K562 (cell line): ENCODE data around the gene TLN1. TPM values are rescaled to one million over a fixed set of nuclear protein-coding genes. Genes with fewer than 3 reads are reported as not detected.

Experiments
- ATAC-seq: fragments of 200-7000 bp; cut with Tn5 transposase; 3 replicates; pipeline ENCODE4 v1.9.1; 2020; ENCODE audit warnings: moderate library complexity
- BruUV-seq: library from RNA; stranded (reverse); fragments of 400-500 nt; replicated peaks from 2 replicates; lab custom pipeline; 2021; lab: Mats Ljungman, UMichigan
- CTCF ChIA-PET: fragments of 300-600 bp; formaldehyde crosslinking; extraction: SDS; loops from one replicate; lab custom pipeline; 2021; ENCODE audit warnings: low intra/inter-chr PET ratio; lab: Yijun Ruan, JAX
- POLR2A ChIA-PET: fragments of 300-600, 350-650 bp; sonication (Branson Sonifier 250); formaldehyde crosslinking; extraction: SDS; loops from one replicate; lab custom pipeline; 2021; ENCODE audit warnings: antibody characterized with exemption, inconsistent platforms; lab: Yijun Ruan, JAX
- DNase-seq, 4 experiments: peaks; one replicate each; pipeline versions ENCODE4 v3.0.0 to v3.0.0-alpha.2; 2011 to 2018; ENCODE audit warnings: low spot score in 3 of 4, mixed read lengths in 3 of 4; ENCODE audit errors: extremely low read depth in 1 of 4
- FAIRE-seq: peaks from 2 replicates; lab custom pipeline; 2011; peaks lifted over from hg19 to GRCh38; lab: Jason Lieb, UNC
- H2AFZ ChIP-seq: 2 replicates; pipeline ENCODE4 v1.6.0; 2011; ENCODE audit warnings: low read depth, low read length, control low read depth, inconsistent platforms
- H3K27ac ChIP-seq: fragments of 200-600 bp; 3 replicates; pipeline ENCODE4 v1.8.0; 2011; ENCODE audit warnings: low read depth, mild to moderate bottlenecking, control low read depth, inconsistent platforms, low read length, moderate library complexity, mixed read lengths; ENCODE audit errors: extremely low read depth
- H3K27me3 ChIP-seq, 2 experiments: fragments of 300-600 bp in 1 of 2; 2 replicates in 1 of 2; 3 replicates in 1 of 2; pipeline versions ENCODE4 v1.6.0 to v1.8.0; 2011; ENCODE audit warnings: inconsistent platforms in 2 of 2, low read length in 2 of 2, mild to moderate bottlenecking in 1 of 2, mixed read lengths in 1 of 2, moderate library complexity in 1 of 2; ENCODE audit not compliant: control insufficient read depth in 2 of 2, insufficient read depth in 2 of 2
- H3K36me3 ChIP-seq: fragments of 300-600 bp; 3 replicates; pipeline ENCODE4 v1.8.0; 2011; ENCODE audit warnings: mild to moderate bottlenecking, low read length, inconsistent platforms; ENCODE audit not compliant: control insufficient read depth, insufficient read depth
- H3K4me1 ChIP-seq, 2 experiments: fragments of 200-600 bp in 1 of 2; replicated peaks in 1 of 2; 2 replicates in 1 of 2; 3 replicates in 1 of 2; pipeline versions ENCODE4 v1.5.1 to v1.8.0; 2011; ENCODE audit warnings: inconsistent platforms in 2 of 2, low read length in 2 of 2, mild to moderate bottlenecking in 1 of 2, mixed read lengths in 1 of 2, moderate library complexity in 1 of 2; ENCODE audit not compliant: control insufficient read depth in 2 of 2, insufficient read depth in 2 of 2
- H3K4me2 ChIP-seq: 2 replicates; pipeline ENCODE4 v1.6.1; 2011; ENCODE audit warnings: low read length, control low read depth, inconsistent platforms, mixed read lengths; ENCODE audit not compliant: insufficient read depth
- H3K4me3 ChIP-seq: fragments of 200-600 bp; sonication (generic), shearing (Covaris generic); 2 replicates; pipeline ENCODE4 v1.5.1; 2016; ENCODE audit warnings: control low read depth, inconsistent platforms
- H3K79me2 ChIP-seq: fragments of 200-600 bp; 3 replicates; pipeline ENCODE4 v1.8.0; 2011; ENCODE audit warnings: low read length, inconsistent platforms; ENCODE audit not compliant: control insufficient read depth, insufficient read depth
- H3K9ac ChIP-seq, 2 experiments: 2 replicates each; pipeline versions ENCODE4 v1.6.0 to v1.6.1; 2011; ENCODE audit warnings: low read depth in 2 of 2, low read length in 2 of 2, control low read depth in 1 of 2, inconsistent platforms in 1 of 2, mild to moderate bottlenecking in 1 of 2, mixed read lengths in 1 of 2; ENCODE audit not compliant: insufficient read depth in 1 of 2
- H3K9me1 ChIP-seq: one replicate; pipeline ENCODE4 v1.6.0; 2011; ENCODE audit warnings: inconsistent platforms, mild to moderate bottlenecking, low read length, moderate library complexity; ENCODE audit not compliant: control insufficient read depth, insufficient read depth
- H3K9me3 ChIP-seq: replicated peaks from 2 replicates; pipeline ENCODE4 v1.5.1; 2011; ENCODE audit warnings: low read depth, low read length, inconsistent platforms; ENCODE audit not compliant: control insufficient read depth, insufficient read depth
- H4K20me1 ChIP-seq: replicated peaks from 2 replicates; pipeline ENCODE4 v1.6.1; 2011; ENCODE audit warnings: low read length, inconsistent platforms, mixed read lengths; ENCODE audit not compliant: control insufficient read depth, insufficient read depth
- ATF7 ChIP-seq: fragments of 450-650 bp; IDR thresholded peaks from 2 replicates; pipeline ENCODE4 v1.7.1; 2014; ENCODE audit warnings: mild to moderate bottlenecking, moderate library complexity
- CBFA2T2 ChIP-seq: fragments of 450-650 bp; conservative IDR thresholded peaks from 2 replicates; pipeline ENCODE4 v1.6.1; 2017; ENCODE audit warnings: mild to moderate bottlenecking
- CBX2 ChIP-seq: fragments of 200-600 bp; sonication (generic); IDR thresholded peaks from one replicate; pipeline ENCODE4 v1.6.1; 2012; ENCODE audit warnings: mild to moderate bottlenecking, low read length, inconsistent platforms; ENCODE audit not compliant: insufficient read depth, poor library complexity, severe bottlenecking
- ETS2 ChIP-seq: IDR thresholded peaks from 2 replicates; pipeline ENCODE4 v1.6.1; 2016; ENCODE audit warnings: borderline replicate concordance, missing genetic modification characterization, mild to moderate bottlenecking, moderate library complexity, missing compliant biosample characterization; ENCODE audit not compliant: poor library complexity, severe bottlenecking
- HDAC2 ChIP-seq: fragments of 450-650 bp; IDR thresholded peaks from 2 replicates; pipeline ENCODE4 v1.6.1; 2016; ENCODE audit warnings: mild to moderate bottlenecking
- JUND ChIP-seq, 2 experiments: IDR thresholded peaks; 2 replicates in 1 of 2; 3 replicates in 1 of 2; pipeline ENCODE4 v1.6.1; 2011; ENCODE audit warnings: borderline replicate concordance in 2 of 2, low read depth in 2 of 2, low read length in 2 of 2, improper control_type of control experiment in 1 of 2, missing biosample characterization in 1 of 2, missing genetic modification characterization in 1 of 2, missing genetic modification reagents in 1 of 2
- KDM4B ChIP-seq, 2 experiments: fragments of 450-650 bp in 1 of 2; sonication (generic) in 1 of 2; IDR thresholded peaks; 2 replicates each; pipeline ENCODE4 v1.6.1; 2016 to 2017; ENCODE audit warnings: borderline replicate concordance in 2 of 2, antibody characterized with exemption in 1 of 2, low read depth in 1 of 2, mild to moderate bottlenecking in 1 of 2
- KLF1 ChIP-seq: fragments of 450-650 bp; IDR thresholded peaks from 2 replicates; pipeline ENCODE4 v1.6.1; 2016; ENCODE audit warnings: missing genetic modification characterization, missing compliant biosample characterization
- NCOR1 ChIP-seq: fragments of 450-650 bp; IDR thresholded peaks from 2 replicates; pipeline ENCODE4 v1.6.1; 2016; ENCODE audit warnings: mild to moderate bottlenecking, moderate library complexity
- NFRKB ChIP-seq: fragments of 450-650 bp; IDR thresholded peaks from 2 replicates; pipeline ENCODE4 v1.6.1; 2016; ENCODE audit warnings: low read depth
- POLR2A ChIP-seq: fragments of 450-650 bp; conservative IDR thresholded peaks from 2 replicates; pipeline ENCODE4 v1.6.1; 2016
- SIN3B ChIP-seq: fragments of 450-650 bp; IDR thresholded peaks from 2 replicates; pipeline ENCODE4 v1.6.1; 2017; ENCODE audit warnings: low read depth, mild to moderate bottlenecking, moderate library complexity
- SMARCA5 ChIP-seq: fragments of 450-650 bp; IDR thresholded peaks from 2 replicates; pipeline ENCODE4 v1.6.1; 2016
- WGBS: fragments of 100-300 bp; shearing (Covaris generic); methylation state at CpG from one replicate; pipeline ENCODE4 v1.1.6; 2016; ENCODE audit warnings: low coverage, mixed read lengths; ENCODE audit not compliant: insufficient coverage; ENCODE audit errors: missing lambda C conversion rate; 5-methylcytosine and 5-hydroxymethylcytosine counted together
- in situ Hi-C: fragments of 300-500 bp; cut with MboI; formaldehyde crosslinking; loops from 4 replicates; pipeline ENCODE4 v1.15.0; 2018; ENCODE audit warnings: inconsistent platforms, mixed read lengths
- intact Hi-C: fragments of 100-400 bp; cut with micrococcal nuclease; formaldehyde crosslinking; loops from 2 replicates; pipeline ENCODE4 v1.14.2; 2022
- polyA plus RNA-seq, 8 experiments: library from polyadenylated mRNA; depleted of rRNA in 4 of 8; stranded (reverse) in 5 of 8; unstranded in 3 of 8; fragments of >200 nt; fragmentation: Nextera tagmentation in 2 of 8; fragmentation: Illumina TruSeq in 1 of 8; extraction: Ambion mirVana in 2 of 8; extraction: Trizol in 1 of 8; gene quantifications; 2 replicates each; pipeline versions ENCODE4 v1.2.1 to v1.2.3, GENCODE V29; 2011 to 2014; ENCODE audit warnings: inconsistent platforms in 1 of 8, missing spikeins in 1 of 8
- total RNA-seq, 7 experiments: library from RNA; depleted of rRNA in 6 of 7; stranded (reverse); fragments of >200 nt in 6 of 7; fragmentation: Illumina TruSeq in 2 of 7; extraction: Trizol in 2 of 7; gene quantifications; 2 replicates each; pipeline versions ENCODE4 v1.2.1 to v1.2.3, GENCODE V29; 2011 to 2021; ENCODE audit warnings: low replicate concordance in 1 of 7
- TF ChIP-seq, protein P1 (sequence below): sonication (generic); formaldehyde crosslinking; IDR thresholded peaks from 2 replicates; pipeline ENCODE4 v1.8.1; 2022; ENCODE audit warnings: missing genetic modification reagents
- TF ChIP-seq, protein P2 (sequence below): sonication (generic); formaldehyde crosslinking; IDR thresholded peaks from 2 replicates; pipeline ENCODE4 v1.8.0; 2022; ENCODE audit warnings: mild to moderate bottlenecking, missing genetic modification reagents, borderline replicate concordance

TLN1 gene
- total and polyA plus RNA-seq, 9 of the 15 experiments (the other 6 are each of a cell fraction or from before 2014, with no cell fraction given): 3.6 to 240 (median 54.8) TPM

DNA sequence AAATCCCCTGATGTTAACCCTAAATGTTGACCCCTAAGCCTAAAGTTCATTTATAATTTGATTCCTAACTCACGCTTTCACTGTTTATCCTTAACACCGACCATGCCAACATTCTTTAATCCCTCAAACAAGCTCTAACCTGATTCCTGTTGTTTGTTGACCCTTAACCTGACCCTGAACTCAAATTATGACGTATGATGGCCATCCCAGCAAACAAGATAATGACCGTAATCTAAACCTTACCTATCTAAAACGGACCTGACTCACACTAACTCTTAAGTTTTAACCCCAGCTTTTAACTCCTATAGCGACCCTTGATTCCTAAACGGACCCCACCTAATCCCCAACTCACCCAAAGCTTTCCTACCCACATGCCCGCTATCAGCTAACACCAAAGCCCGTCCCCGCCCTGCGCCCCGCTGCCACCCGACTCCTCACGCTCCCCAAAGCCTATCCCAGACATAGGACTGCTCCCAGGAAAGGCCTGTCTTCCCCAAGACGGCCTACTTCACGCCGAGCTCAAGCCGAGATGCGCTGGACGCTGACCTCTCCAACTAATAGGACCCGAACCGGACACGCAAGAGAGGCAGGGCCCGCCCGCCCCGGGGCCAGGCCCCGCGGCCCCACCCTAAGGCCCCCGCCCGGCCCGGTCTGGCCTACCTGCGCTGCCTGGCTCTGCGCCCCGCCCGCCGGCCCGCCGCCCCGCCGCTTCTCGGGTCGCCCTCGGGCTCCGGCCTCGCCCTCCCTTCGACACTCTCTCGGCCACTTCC, 395 bp downstream of the TLN1 start:
- in situ Hi-C loops (no loop called here), intact Hi-C loops (loop anchor here (2.0 to 10.0 kb wide), 3 partner anchors 17 to 83 kb away; partner anchors contain the start of genes GBA2, HINT2, RGP1 and SPAG8)
- H3K9me1 ChIP-seq: peaks cover 5% of the 10 kb centered on the region
- H4K20me1 ChIP-seq: peaks cover 11% of the 10 kb centered on the region; the same call in 1 of the 2 replicates
- H3K9me3 ChIP-seq: no peaks in the 10 kb centered on the region
- peak overlapping the region; percentile 94 for H3K4me2 ChIP-seq
- BruUV-seq: TSS peak; percentile 57
- ChIA-PET CTCF (no interaction called here), POLR2A (interaction anchor here (0.7 to 2.8 kb wide), 20 partner anchors 9 to 462 kb away, joined by 3 to 13 read pairs (median 5); partner anchors contain the start of genes CCDC107, GBA2, RGP1 and RMRP)
- H3K4me1 ChIP-seq: peaks cover 37 to 40% of the 10 kb centered on the region in 2 experiments
- peak overlapping the region; percentile 60; the same call in 1 of the 2 replicates for H2AFZ ChIP-seq
- FAIRE-seq (peak; percentile 58), ATAC-seq (no peak), DNase-seq (peak; percentile 35 to 80 (median 71))
- peak overlapping the region; percentile 97 for H3K27ac ChIP-seq
- peaks cover 48% of the 10 kb centered on the region; the same call in 2 of the 3 replicates for H3K36me3 ChIP-seq
- H3K9ac ChIP-seq: peak overlapping the region; percentile 85 to 96
- 0% methylated on average over 21 of the region's 47 CpGs for WGBS
- no peaks in the 10 kb centered on the region for H3K27me3 ChIP-seq
- H3K79me2 ChIP-seq: peaks cover 73% of the 10 kb centered on the region
- peak overlapping the region; percentile 85 for H3K4me3 ChIP-seq
- no peak for TF ChIP-seq KLF1
- TF ChIP-seq NFRKB: peak; percentile 56; the same call in 1 of the 2 replicates
- no peak for TF ChIP-seq CBX2
- TF ChIP-seq ATF7: peak; percentile 53; the same call in 1 of the 2 replicates
- peak; percentile 19; the same call in 1 of the 2 replicates for TF ChIP-seq HDAC2
- TF ChIP-seq, protein P1, sequence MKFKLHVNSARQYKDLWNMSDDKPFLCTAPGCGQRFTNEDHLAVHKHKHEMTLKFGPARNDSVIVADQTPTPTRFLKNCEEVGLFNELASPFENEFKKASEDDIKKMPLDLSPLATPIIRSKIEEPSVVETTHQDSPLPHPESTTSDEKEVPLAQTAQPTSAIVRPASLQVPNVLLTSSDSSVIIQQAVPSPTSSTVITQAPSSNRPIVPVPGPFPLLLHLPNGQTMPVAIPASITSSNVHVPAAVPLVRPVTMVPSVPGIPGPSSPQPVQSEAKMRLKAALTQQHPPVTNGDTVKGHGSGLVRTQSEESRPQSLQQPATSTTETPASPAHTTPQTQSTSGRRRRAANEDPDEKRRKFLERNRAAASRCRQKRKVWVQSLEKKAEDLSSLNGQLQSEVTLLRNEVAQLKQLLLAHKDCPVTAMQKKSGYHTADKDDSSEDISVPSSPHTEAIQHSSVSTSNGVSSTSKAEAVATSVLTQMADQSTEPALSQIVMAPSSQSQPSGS (CRISPR knock-in tag): no peak
- TF ChIP-seq KDM4B (IDR thresholded peaks at IDR 0.05; ENCODE audit: borderline replicate concordance in 2 of 2, low read depth in 1 of 2): no peak
- TF ChIP-seq JUND (IDR thresholded peaks at IDR 0.05; ENCODE audit: borderline replicate concordance, low read depth, low read length): peak; percentile 47; the same call in 1 of the 2 replicates
- TF ChIP-seq JUND (tag; IDR thresholded peaks at IDR 0.05; ENCODE audit: borderline replicate concordance, low read depth, low read length): peak; percentile 34; the same call in 1 of the 3 replicates
- TF ChIP-seq CBFA2T2: peak; percentile 39
- 0 out of 2 replicates have a peak, but pooled peaks have one; percentile 68 for TF ChIP-seq POLR2A
- TF ChIP-seq SIN3B: no peak
- TF ChIP-seq SMARCA5: peak; percentile 38; the same call in 1 of the 2 replicates
- TF ChIP-seq NCOR1: peak; percentile 75
- no peak for TF ChIP-seq ETS2 (tag)
- TF ChIP-seq, protein P2, sequence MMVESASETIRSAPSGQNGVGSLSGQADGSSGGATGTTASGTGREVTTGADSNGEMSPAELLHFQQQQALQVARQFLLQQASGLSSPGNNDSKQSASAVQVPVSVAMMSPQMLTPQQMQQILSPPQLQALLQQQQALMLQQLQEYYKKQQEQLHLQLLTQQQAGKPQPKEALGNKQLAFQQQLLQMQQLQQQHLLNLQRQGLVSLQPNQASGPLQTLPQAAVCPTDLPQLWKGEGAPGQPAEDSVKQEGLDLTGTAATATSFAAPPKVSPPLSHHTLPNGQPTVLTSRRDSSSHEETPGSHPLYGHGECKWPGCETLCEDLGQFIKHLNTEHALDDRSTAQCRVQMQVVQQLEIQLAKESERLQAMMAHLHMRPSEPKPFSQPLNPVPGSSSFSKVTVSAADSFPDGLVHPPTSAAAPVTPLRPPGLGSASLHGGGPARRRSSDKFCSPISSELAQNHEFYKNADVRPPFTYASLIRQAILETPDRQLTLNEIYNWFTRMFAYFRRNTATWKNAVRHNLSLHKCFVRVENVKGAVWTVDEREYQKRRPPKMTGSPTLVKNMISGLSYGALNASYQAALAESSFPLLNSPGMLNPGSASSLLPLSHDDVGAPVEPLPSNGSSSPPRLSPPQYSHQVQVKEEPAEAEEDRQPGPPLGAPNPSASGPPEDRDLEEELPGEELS (CRISPR knock-in tag): no peak
